AG09319 (cell line): ENCODE data around the gene SLC28A1.

Source experiments
- DNase-seq: peaks from one replicate; pipeline ENCODE4 v3.0.0-alpha.2; 2010; ENCODE audit warnings: low read depth; ENCODE audit errors: extremely low read depth
- TF ChIP-seq, protein P1 (sequence below): IDR thresholded peaks from 2 replicates; pipeline ENCODE4 v1.5.1; 2011; ENCODE audit warnings: low read depth, mild to moderate bottlenecking, inconsistent platforms, low read length, moderate library complexity

SLC28A1 gene

GRCh38 chr15:84891339-84891738 lies 6.9 kb downstream of the SLC28A1 start:
- no peak for DNase-seq
- TF ChIP-seq, protein P1, sequence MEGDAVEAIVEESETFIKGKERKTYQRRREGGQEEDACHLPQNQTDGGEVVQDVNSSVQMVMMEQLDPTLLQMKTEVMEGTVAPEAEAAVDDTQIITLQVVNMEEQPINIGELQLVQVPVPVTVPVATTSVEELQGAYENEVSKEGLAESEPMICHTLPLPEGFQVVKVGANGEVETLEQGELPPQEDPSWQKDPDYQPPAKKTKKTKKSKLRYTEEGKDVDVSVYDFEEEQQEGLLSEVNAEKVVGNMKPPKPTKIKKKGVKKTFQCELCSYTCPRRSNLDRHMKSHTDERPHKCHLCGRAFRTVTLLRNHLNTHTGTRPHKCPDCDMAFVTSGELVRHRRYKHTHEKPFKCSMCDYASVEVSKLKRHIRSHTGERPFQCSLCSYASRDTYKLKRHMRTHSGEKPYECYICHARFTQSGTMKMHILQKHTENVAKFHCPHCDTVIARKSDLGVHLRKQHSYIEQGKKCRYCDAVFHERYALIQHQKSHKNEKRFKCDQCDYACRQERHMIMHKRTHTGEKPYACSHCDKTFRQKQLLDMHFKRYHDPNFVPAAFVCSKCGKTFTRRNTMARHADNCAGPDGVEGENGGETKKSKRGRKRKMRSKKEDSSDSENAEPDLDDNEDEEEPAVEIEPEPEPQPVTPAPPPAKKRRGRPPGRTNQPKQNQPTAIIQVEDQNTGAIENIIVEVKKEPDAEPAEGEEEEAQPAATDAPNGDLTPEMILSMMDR = no peak

DNA sequence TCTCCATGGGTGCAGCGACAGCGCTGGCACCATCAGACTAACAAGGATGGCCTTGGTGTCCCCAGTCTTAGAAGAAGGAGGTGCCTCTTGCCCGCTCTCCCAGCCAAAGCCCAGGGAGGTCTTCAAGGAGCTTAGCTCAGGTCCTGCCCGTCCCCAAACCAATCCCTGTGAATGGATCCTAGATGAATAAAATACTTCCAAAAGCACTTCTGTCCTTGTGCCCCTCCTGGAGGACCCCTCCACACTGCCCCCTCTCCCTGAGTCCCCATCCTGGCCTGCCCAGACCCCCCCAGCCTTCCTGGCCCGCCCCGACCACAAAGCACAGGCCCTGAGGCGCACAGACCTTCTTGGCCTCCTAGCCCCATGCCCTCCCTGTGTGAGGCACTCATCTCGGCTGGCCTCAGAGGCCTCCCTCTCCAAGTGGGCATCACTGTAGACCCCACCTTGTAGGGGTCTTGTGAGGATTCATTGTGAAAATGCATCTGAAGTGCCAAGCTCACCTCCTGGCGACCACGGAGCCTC lies 8.4 kb downstream of the SLC28A1 start:
- no peak for DNase-seq
- TF ChIP-seq, protein P1 = no peak

GRCh38 chr15:84893607-84894006 lies 9.1 kb downstream of the SLC28A1 start:
- DNase-seq = no peak
- TF ChIP-seq, protein P1 = no peak

GRCh38 chr15:84894736-84895425 lies 10.4 kb downstream of the SLC28A1 start:
- TF ChIP-seq, protein P1 = no peak

GRCh38 chr15:84898761-84899160 lies 14.3 kb downstream of the SLC28A1 start:
- DNase-seq = no peak

More at GRCh38 chr15:84894736-84895425, 10.4 kb downstream of the SLC28A1 start:
- no peak for DNase-seq

DNA sequence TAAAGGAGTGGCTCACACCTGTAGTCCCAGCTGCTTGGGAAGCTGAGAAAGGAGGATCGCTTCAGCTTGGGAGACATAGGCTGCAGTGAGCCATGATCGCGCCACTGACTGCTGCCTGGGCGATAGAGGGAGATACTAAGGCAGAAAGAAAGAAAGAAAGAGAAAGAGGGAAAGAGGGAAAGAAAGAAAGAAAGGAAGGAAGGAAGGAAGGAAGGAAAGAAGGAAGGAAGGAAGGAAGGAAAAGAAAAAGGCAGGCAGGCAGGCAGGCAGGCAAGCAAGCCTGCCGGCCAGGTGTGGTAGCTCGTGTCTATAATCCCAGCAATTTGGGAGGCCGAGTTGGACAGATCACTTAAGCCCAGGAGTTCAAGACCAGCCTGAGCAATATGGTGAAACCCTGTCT lies 15.3 kb downstream of the SLC28A1 start:
- DNase-seq = no peak
- TF ChIP-seq, protein P1 = no peak

More at GRCh38 chr15:84898761-84899160, 14.3 kb downstream of the SLC28A1 start:
- TF ChIP-seq, protein P1 = no peak

DNA sequence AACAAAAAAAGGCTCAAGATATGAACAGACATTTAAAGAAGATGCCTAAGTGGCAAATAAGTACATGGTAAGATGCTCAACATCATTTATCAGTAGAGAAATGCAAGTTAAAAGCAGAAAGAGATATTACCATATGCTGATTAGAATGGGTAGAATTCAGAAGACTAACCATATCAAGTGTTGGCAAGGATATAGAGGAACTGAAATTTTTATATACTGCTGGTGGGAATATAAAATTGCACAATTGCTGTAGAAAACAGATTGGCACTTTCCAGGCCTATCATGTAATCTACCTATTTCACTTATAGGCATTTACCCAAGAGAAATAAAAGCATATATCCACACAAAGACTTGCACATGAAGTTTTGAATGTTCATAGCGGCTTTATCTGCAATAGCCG lies 17.1 kb downstream of the SLC28A1 start:
- no peak for DNase-seq
- TF ChIP-seq, protein P1 = no peak
